NB4 (cell line): ENCODE results near the gene HS3ST2.

ENCODE experiments used
- DNase-seq: peaks from one replicate; pipeline ENCODE4 v3.0.0; 2010; ENCODE audit warnings: low read depth
- H3K4me3 ChIP-seq: one replicate; pipeline ENCODE4 v1.5.1; 2011; ENCODE audit warnings: mild to moderate bottlenecking, low read depth, low read length, moderate library complexity
- MYC ChIP-seq: IDR thresholded peaks from 2 replicates; pipeline ENCODE4 v1.6.1; 2011; ENCODE audit warnings: low read depth, low read length
- POLR2A ChIP-seq: IDR thresholded peaks from 2 replicates; pipeline ENCODE4 v1.6.1; 2011; ENCODE audit warnings: mild to moderate bottlenecking; ENCODE audit not compliant: insufficient read length; ENCODE audit errors: extremely low read depth
- TF ChIP-seq, protein P1 (sequence below): IDR thresholded peaks from 2 replicates; pipeline ENCODE4 v1.6.1; 2011; ENCODE audit warnings: low read depth, low read length
- TF ChIP-seq, protein P2 (sequence below): IDR thresholded peaks from one replicate; pipeline ENCODE4 v1.5.1; 2012; ENCODE audit warnings: low read depth, low read length

The HS3ST2 gene

DNA sequence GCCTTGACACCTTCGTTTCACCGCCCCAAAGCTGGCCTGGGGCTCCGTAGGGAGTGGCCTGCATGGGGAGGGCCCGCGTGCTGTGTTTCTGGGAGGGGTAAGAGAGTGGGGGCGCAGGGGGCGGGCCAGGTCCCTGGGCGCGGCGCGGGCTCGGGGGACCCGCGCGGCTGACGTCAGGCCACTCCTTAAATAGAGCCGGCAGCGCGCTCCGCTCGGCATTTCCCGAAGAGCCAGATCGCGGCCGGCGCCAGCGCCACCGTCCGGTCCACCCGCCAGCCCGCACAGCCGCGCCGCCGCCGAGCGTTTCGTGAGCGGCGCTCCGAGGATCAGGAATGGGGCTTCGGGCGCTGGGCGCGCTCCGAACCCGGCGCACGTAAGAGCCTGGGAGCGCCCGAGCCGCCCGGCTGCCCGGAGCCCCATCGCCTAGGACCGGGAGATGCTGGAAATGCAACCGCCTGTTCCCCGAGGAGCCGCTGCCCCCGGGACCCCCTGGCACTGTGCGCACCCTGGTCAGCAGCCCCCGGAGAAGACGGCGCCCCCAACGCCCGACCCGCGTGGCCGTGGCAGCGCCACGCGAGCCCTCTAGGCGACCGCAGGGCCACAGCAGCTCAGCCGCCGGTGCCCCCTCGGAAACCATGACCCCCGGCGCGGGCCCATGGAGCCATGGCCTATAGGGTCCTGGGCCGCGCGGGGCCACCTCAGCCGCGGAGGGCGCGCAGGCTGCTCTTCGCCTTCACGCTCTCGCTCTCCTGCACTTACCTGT lies at the start of gene HS3ST2:
Gene HS3ST2, plus strand, starts transcription at position 215 of the 763 bp plus-strand sequence. Its CDS starts 449 bp downstream, at position 664.
- DNase-seq = no peak
- TF ChIP-seq, protein P1, sequence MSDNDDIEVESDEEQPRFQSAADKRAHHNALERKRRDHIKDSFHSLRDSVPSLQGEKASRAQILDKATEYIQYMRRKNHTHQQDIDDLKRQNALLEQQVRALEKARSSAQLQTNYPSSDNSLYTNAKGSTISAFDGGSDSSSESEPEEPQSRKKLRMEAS = no peak
- TF ChIP-seq MYC (no peak), POLR2A (no peak)
- TF ChIP-seq, protein P2, sequence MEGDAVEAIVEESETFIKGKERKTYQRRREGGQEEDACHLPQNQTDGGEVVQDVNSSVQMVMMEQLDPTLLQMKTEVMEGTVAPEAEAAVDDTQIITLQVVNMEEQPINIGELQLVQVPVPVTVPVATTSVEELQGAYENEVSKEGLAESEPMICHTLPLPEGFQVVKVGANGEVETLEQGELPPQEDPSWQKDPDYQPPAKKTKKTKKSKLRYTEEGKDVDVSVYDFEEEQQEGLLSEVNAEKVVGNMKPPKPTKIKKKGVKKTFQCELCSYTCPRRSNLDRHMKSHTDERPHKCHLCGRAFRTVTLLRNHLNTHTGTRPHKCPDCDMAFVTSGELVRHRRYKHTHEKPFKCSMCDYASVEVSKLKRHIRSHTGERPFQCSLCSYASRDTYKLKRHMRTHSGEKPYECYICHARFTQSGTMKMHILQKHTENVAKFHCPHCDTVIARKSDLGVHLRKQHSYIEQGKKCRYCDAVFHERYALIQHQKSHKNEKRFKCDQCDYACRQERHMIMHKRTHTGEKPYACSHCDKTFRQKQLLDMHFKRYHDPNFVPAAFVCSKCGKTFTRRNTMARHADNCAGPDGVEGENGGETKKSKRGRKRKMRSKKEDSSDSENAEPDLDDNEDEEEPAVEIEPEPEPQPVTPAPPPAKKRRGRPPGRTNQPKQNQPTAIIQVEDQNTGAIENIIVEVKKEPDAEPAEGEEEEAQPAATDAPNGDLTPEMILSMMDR = no peak
- H3K4me3 ChIP-seq = no peak within 1 kb of the TSS

DNA sequence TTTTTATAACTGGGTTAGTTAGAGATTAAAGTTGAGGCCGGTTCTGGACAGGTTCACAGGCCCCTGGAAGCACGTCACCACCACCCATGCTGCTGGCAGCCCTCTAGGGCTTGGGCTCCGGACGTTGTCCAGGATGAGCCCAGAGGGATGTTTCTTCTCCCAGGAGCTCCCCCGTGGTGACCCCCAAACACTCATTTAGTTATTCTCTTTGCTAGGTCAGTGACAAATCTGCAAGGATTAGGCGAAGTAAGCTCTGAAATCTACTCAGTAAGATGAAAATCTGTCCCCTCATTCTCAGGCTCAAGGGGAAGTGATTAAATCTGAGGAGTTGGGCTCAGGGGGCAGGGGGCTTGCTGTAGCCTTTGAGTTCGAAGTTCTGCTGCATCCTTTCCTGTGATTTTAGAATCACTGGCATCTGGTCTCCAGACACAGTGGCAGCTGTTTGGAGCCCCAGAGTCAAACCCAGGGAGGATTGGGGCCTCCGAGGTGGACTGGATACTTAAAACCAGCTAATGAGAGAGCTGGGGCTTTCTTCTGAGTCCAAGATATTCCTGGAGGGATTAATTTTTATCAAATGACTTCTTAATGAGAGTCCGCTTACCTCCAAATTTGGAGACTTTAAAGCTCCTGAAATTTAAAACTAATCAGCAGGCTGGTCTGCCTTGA lies 49.2 kb upstream of the HS3ST2 start:
- H3K4me3 ChIP-seq = no peak overlapping the region
- DNase-seq = no peak
- TF ChIP-seq, protein P2 = no peak
- TF ChIP-seq MYC (no peak), POLR2A (no peak)
- TF ChIP-seq, protein P1 = no peak

DNA sequence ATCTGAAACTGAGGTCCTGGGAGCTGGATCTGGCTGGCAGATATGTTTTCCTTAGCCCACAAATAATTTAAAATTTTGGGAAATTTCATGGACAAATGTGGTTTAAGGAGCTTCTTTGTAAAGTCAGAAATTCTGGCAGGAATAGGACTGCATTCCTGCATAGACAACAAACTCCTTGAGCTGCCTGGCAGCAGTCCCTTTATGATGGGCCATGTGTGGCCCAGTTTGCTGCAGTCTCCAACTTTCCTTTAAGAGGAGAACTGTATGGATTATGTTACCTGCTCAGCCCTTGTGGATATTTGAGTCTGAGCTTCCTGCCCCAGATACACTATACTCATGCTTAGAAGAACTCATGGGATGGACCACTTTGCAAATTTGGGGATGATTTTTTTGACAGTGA lies 48.5 kb upstream of the HS3ST2 start:
- DNase-seq = no peak
- no peak overlapping the region for H3K4me3 ChIP-seq
- TF ChIP-seq MYC = no peak
- TF ChIP-seq, protein P2 = no peak
- TF ChIP-seq POLR2A = no peak
- TF ChIP-seq, protein P1 = no peak

DNA sequence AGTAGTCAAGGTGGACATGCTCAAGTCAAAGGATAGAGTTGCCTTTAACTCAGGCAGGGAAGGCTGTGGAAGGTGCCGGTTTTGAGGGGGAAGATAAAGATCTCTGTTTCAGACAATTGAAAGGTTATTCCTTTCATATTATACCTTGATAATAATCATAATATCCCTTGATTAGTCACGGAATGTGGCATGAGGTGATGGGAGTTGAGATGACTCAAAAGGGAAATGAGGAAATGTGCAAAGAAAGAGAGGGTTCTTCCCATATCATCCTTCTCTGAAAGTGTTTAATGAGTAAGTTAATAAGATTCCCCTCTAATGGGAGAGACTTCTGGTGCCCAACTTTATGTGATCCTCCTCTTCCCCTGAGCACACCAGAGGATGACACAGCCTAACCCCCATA lies 43.1 kb upstream of the HS3ST2 start:
- TF ChIP-seq POLR2A = no peak
- TF ChIP-seq, protein P1 = no peak
- TF ChIP-seq MYC = no peak
- TF ChIP-seq, protein P2 = no peak
- no peak for DNase-seq
- H3K4me3 ChIP-seq = no peak overlapping the region

DNA sequence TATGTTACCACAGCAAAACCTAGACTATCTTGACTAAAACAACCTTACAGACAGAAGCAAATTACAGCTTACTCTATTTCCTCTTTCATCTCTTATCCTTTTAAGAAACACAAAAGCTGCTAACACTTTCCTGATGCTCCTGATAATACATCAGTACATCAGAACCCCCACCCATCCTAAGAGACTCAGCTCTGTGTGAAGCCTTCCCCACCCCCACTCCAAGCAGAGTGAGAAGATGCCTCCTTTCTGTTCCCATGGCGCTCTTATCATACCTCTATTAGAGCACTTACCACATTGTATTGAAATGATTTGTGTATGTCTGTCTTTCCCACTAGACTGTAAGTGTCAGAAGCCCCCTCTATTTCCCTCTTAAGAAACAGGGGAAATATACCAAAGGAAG lies 42.4 kb upstream of the HS3ST2 start:
- TF ChIP-seq, protein P1 = no peak
- TF ChIP-seq, protein P2 = no peak
- TF ChIP-seq MYC (no peak), POLR2A (no peak)
- no peak overlapping the region for H3K4me3 ChIP-seq
- DNase-seq = no peak
